HG03354 (cell line): ENCODE measurements around the gene STAMBP.

Source experiments
- ATAC-seq: cut with Tn5 transposase; IDR thresholded peaks from one replicate; pipeline ENCODE4 v1.9.1; 2021; ENCODE audit warnings: mild to moderate bottlenecking; ENCODE audit not compliant: unreplicated experiment, poor library complexity, severe bottlenecking

Gene STAMBP

GRCh38 chr2:73836141-73836943 is 7.6 kb downstream of the STAMBP start:
- no peak for ATAC-seq

GRCh38 chr2:73837847-73838585 is 9.3 kb downstream of the STAMBP start:
- ATAC-seq, result no peak

- ATAC-seq, result no peak
Measured at GRCh38 chr2:73838889-73839534, 10.3 kb downstream of the STAMBP start.

GRCh38 chr2:73839653-73840411 is 11.1 kb downstream of the STAMBP start:
- ATAC-seq, result no peak

GRCh38 chr2:73841912-73842738 is 13.4 kb downstream of the STAMBP start:
- no peak for ATAC-seq

GRCh38 chr2:73842739-73843019 is 13.9 kb downstream of the STAMBP start:
- no peak for ATAC-seq

GRCh38 chr2:73844087-73844486 is 15.3 kb downstream of the STAMBP start:
- ATAC-seq, result no peak

GRCh38 chr2:73850009-73850408 is 21.2 kb downstream of the STAMBP start:
- ATAC-seq, result no peak

- no peak for ATAC-seq
Measured at GRCh38 chr2:73851274-73851673, 22.5 kb downstream of the STAMBP start.

- no peak for ATAC-seq
Measured at GRCh38 chr2:73852020-73852419, 23.3 kb downstream of the STAMBP start.

GRCh38 chr2:73855526-73855925 is 26.8 kb downstream of the STAMBP start:
- no peak for ATAC-seq

GRCh38 chr2:73856214-73856613 is 27.5 kb downstream of the STAMBP start:
- no peak for ATAC-seq

- ATAC-seq, result no peak
Measured at GRCh38 chr2:73859721-73860586, 31.2 kb downstream of the STAMBP start.

GRCh38 chr2:73862987-73863386 is 34.2 kb downstream of the STAMBP start:
- ATAC-seq, result no peak

- no peak for ATAC-seq
Measured at GRCh38 chr2:73868204-73868978, 39.6 kb downstream of the STAMBP start.

- no peak for ATAC-seq
Measured at GRCh38 chr2:73870084-73870483, 41.3 kb downstream of the STAMBP start.

- no peak for ATAC-seq
Measured at GRCh38 chr2:73877071-73877802, 48.5 kb downstream of the STAMBP start.
